GM18505 (cell line): ENCODE data around the gene RFX7.
"Not testable (repeated sequence)": the region's sequence is repeated elsewhere in the genome, so short reads cannot be mapped to it uniquely, and the experiment has no call there.

Experiments used
- ATAC-seq: cut with Tn5 transposase; IDR thresholded peaks from one replicate; pipeline ENCODE4 v1.9.1; 2021; ENCODE audit not compliant: unreplicated experiment
- POLR2A ChIP-seq: IDR thresholded peaks from 4 replicates; pipeline ENCODE4 v1.6.1; 2011; ENCODE audit warnings: borderline replicate concordance; ENCODE audit not compliant: insufficient read depth, insufficient read length; ENCODE audit errors: extremely low read depth

RFX7 gene

GRCh38 chr15:56160966-56161365 is 82.7 kb downstream of the RFX7 start:
- TF ChIP-seq POLR2A = no peak
- no peak for ATAC-seq

GRCh38 chr15:56156877-56157276 is 86.8 kb downstream of the RFX7 start:
- no peak for TF ChIP-seq POLR2A
- no peak for ATAC-seq

- ATAC-seq = not testable (repeated sequence)
Observed at GRCh38 chr15:56155278-56155677, 88.4 kb downstream of the RFX7 start.

DNA sequence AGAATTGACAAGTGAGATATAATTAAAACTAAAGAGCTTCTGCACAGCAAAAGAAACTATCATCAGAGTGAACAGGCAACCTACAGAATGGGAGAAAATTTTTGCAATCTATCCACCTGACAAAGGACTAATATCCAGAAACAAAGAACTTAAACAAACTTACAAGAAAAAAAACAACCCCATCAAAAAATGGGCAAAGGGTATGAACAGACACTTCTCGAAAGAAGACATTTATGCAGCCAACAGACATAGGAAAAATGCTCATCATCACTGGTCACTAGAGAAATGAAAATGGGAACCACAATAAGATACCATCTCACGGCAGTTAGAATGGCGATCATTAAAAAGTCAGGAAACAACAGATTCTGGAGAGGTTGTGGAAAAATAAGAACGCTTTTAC is 88.9 kb downstream of the RFX7 start:
- ATAC-seq = not testable (repeated sequence)

DNA sequence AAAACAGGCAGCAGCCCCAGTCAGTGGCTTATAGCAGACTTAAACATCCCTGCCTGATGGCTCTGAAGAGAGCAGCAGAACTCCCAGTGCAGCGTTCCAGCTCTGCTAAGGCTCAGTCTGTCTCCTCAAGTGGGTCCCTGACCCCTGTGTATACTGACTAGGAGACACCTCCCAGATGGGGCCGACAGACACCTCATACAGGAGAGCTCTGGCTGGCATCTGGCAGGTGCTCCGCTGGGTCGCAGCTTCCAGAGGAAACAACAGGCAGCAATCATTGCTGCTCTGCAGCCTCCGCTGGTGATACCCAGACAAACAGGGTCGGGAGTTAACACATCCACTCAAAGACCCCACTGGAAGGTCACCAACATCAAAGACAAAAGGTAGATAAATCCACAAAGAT is 93.5 kb downstream of the RFX7 start:
- TF ChIP-seq POLR2A = no peak
- no peak for ATAC-seq

GRCh38 chr15:56148064-56148463 is 95.6 kb downstream of the RFX7 start:
- no peak for TF ChIP-seq POLR2A
- no peak for ATAC-seq

GRCh38 chr15:56146756-56147155 is 96.9 kb downstream of the RFX7 start:
- no peak for TF ChIP-seq POLR2A
- ATAC-seq = no peak

- no peak for ATAC-seq
- TF ChIP-seq POLR2A = no peak
Observed at GRCh38 chr15:56128081-56128480, 115.6 kb downstream of the RFX7 start.

GRCh38 chr15:56126409-56126808 is 117.3 kb downstream of the RFX7 start:
- ATAC-seq = no peak
- no peak for TF ChIP-seq POLR2A

- no peak for TF ChIP-seq POLR2A
- ATAC-seq = no peak
Observed at GRCh38 chr15:56124391-56124790, 119.3 kb downstream of the RFX7 start.

DNA sequence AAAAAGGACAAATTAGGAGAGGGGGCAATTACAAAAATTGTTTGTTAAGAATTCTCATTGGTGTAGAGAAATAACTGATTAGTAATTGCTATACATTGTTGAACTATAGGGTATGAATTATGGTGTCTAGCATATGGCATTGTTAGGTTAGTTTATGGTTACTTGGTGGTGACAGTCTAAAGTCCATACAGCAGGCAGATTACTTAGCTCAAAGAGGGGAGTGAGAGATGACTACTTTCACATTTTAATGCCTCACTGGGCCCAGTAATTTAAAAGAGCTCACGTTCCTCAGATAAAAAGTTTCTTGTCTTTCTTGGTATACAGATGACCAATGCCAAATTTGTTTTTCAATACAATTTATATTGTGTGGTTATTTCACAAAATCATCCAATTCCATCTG is 137.8 kb downstream of the RFX7 start:
- ATAC-seq = no peak
- no peak for TF ChIP-seq POLR2A

DNA sequence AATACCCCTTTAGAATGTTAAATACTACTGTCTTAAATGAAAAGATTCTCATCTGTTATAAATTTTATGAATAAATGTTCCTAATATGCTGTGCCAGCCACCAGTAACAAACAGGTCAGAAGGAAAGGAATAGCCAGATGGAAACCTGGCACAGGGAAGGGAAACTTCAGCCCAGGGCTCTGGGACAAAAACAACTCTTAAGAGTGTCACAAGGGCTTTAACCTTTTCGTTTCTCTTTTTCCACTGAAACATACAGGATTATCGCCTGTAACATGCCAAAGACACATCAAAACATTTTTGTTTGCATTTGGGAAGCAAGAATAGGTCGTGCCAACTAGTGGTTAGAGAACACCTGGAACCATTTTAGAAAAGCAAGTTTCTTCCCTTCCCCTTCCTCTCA is 141.2 kb downstream of the RFX7 start:
- no peak for ATAC-seq
- no peak for TF ChIP-seq POLR2A

DNA sequence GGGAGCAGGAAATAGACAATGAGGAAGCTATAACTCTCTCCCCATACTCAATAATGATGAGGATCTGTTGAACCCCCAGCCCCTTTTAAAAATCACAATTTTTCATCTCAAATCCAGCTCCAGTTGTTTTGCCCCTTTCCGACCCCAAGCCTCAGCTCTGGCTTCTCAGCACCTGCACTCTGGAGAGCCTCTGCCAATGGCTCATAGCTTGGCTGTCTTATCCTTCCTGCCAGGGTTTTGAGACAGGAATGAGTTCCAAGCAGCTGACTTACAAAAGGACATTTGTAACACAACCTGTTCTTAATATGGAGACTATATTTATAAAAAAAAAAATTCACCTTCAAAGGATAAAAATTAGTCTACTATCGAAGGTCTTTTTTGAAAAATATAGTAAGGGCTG is 144.4 kb downstream of the RFX7 start:
- ATAC-seq = no peak
- TF ChIP-seq POLR2A = no peak

GRCh38 chr15:56098195-56098863 is 145.3 kb downstream of the RFX7 start:
- ATAC-seq = no peak
- TF ChIP-seq POLR2A = no peak

- TF ChIP-seq POLR2A = no peak
Observed at GRCh38 chr15:56095406-56095805, 148.3 kb downstream of the RFX7 start.

More at GRCh38 chr15:56095406-56095805, 148.3 kb downstream of the RFX7 start:
- no peak for ATAC-seq
